GM21423 (cell line): ENCODE results near the gene CAV1.

ENCODE experiments used
- ATAC-seq: cut with Tn5 transposase; IDR thresholded peaks from one replicate; pipeline ENCODE4 v1.9.1; 2021; ENCODE audit warnings: mild to moderate bottlenecking, moderate library complexity; ENCODE audit not compliant: unreplicated experiment

CAV1 gene

GRCh38 chr7:116553168-116553964 lies 28.5 kb downstream of the CAV1 start:
- ATAC-seq: no peak

DNA sequence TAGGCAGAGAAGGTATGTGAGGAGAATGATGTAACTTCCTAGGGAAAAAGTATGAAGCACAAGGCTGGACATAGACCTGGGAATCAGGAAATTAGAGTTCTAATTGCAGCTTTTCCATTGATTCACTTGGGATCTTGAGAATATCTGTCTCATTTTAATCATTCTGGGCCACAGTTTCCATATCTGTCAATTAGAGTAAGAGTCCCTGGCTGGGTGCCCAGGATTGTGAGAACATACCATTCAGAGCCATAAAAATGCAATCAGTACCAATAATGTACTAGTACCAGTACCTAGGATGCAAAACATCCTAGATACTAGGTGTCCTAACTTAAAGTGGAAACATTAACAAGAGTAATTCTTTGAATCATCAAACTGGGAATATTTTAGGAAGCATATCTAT lies 29.6 kb downstream of the CAV1 start:
- no peak for ATAC-seq

DNA sequence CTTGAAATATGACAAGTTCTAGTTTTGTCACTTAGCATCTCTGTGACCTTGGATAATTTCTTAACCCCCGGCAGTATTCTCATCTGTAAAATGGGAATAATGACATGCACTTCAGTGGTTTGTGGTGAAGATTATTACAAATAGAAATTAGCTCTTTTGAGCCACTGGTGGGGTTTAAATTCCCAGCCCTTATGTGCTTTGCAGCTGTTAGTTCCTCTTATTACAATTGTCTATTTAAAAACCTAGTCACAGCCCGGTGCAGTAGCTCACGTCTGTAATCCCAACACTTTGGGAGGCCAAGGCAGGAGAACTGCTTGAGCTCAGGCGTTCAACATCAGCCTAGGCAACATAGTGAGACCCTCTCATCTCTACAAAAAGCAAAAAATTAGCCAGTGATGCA lies 30.1 kb downstream of the CAV1 start:
- ATAC-seq: no peak

GRCh38 chr7:116557066-116557585 lies 32.3 kb downstream of the CAV1 start:
- no peak for ATAC-seq

- ATAC-seq: no peak
Observed at GRCh38 chr7:116557901-116558300, 33.1 kb downstream of the CAV1 start.

DNA sequence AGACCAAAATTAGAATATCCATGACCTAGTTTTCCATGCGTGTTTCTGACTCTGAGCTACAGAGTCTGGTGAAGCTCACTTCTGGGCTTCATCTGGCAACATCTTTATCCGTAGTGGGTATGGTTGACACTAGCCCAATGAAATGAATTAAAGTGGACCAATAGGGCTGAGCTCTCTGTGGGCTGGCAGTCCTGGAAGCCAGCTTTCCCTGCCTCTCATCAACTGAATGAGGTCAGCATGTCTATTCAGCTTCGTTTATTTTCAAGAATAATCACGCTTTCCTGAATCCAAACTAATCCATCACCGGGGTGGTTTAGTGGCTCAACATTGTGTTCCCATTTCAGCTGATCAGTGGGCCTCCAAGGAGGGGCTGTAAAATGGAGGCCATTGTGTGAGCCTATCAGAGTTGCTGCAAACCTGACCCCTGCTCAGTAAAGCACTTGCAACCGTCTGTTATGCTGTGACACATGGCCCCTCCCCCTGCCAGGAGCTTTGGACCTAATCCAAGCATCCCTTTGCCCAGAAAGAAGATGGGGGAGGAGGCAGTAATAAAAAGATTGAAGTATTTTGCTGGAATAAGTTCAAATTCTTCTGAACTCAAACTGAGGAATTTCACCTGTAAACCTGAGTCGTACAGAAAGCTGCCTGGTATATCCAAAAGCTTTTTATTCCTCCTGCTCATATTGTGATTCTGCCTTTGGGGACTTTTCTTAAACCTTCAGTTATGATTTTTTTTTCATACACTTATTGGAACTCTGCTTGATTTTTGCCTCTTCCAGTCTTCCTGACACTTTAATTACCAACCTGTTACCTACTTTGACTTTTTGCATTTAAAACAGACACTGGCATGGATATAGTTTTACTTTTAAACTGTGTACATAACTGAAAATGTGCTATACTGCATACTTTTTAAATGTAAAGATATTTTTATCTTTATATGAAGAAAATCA lies 35.5 kb downstream of the CAV1 start:
- no peak for ATAC-seq

DNA sequence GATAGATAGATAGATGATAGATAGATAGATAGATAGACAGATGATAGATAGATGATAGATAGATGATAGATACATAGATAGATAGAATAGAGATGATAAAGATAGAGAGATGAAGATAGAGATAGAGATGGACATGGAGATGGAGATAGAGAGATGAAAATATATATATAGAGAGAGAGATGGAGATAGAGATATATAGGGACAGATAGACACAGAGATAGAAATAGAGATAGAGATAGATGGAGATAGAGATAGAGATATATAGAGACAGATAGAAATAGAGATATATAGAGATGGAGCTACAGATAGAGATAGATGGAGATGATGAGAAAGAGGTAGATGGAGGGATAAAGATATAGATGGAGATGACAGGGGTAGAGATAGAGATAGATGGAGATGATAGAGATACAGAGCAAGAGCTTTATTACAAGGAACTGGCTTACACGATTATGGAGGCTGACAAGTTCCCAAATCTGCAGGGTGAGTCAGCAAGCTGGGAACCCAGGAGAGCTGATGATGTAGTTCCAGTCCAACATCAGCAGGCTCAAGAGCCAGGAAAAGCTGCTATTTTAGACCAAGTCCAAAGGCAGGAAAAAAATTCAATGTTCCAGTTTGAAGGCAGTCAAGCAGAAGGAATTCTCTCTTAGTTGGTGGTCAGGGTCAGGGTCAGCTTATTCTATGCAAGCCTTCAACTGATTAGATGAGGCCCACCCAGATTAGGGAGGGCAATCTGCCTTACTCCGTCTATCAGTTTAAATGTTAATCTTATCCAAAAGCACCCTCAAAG lies 37.1 kb downstream of the CAV1 start:
- ATAC-seq: no peak

GRCh38 chr7:116562529-116563121 lies 37.8 kb downstream of the CAV1 start:
- ATAC-seq: no peak

- ATAC-seq: no peak
Observed at GRCh38 chr7:116565981-116566380, 41.1 kb downstream of the CAV1 start.

DNA sequence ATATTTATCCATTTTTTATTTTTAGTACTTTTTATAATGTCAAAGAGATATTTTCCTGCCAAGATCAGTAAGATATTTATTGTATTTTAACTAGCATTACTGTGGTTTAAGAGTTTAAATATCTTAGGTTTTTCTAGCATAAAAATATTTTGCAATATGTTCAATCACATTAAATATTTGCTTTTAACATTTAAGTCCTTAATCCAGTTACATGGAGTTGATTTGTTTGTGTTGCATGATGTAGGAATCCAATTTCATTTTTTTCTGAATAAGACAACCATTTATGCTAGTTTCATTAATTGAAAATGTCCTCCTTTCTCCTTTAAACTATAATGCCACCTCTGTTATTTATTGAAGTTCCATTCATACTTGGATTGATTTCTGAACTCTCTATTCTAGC lies 41.8 kb downstream of the CAV1 start:
- ATAC-seq: no peak

DNA sequence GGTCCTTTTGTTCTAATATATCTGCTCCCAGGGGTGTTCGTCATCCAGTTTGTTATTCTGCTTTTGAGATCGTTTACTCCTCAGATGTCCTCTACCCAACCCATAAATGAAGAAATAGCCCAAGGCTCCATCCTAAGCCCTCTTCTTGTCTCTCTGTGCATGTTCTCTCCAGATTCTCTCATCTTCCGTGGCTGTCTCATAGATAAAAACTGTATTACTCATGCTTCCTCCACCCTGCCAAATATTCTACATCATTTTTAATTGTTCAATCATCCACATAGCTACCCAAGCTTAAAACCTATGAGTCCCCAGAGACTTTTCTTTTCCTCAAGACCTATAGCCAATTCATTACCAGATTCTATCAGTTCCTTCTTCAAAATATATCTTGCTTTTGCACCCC lies 44.9 kb downstream of the CAV1 start:
- no peak for ATAC-seq

- no peak for ATAC-seq
Observed at GRCh38 chr7:116570306-116570705, 45.5 kb downstream of the CAV1 start.

- ATAC-seq: no peak
Observed at GRCh38 chr7:116571037-116571436, 46.2 kb downstream of the CAV1 start.

DNA sequence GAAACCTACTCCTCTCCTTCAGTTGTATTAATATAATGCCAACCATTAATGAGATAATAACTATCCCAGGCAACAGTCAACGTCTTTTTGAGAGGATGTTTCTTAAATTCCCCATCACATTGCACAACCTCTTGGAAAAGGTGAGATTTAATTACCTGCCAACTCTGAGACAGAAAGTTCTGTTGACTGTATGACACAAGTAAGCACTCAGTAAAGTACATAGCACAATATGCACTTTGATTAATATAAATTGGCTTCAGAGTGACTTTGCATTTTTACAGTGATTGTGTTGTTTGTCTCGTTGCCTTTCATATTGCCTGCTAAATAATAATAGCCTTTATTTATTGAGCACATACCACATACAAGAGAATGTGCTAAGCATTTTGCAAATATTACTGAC lies 46.7 kb downstream of the CAV1 start:
- ATAC-seq: no peak

DNA sequence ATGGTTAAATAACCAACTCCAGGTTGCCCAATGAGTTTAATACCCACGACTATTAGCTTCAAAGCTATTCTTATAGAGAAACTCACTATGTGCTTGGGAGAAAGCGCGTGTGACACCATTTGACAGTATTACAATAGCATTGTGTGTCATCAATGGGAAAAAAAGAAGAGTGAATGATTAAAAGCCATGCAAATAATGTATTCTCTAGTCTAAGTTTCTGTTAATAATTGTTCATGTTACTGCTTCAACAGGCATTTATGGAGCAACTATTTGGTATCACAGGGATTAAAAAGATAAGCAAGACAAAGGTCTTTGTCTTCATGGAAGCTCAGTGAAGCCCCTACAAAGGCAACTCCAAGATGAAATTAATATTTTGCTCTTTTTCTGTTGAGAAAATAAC lies 47.2 kb downstream of the CAV1 start:
- peak; percentile 31 for ATAC-seq

- no peak for ATAC-seq
Observed at GRCh38 chr7:116573541-116573940, 48.7 kb downstream of the CAV1 start.

DNA sequence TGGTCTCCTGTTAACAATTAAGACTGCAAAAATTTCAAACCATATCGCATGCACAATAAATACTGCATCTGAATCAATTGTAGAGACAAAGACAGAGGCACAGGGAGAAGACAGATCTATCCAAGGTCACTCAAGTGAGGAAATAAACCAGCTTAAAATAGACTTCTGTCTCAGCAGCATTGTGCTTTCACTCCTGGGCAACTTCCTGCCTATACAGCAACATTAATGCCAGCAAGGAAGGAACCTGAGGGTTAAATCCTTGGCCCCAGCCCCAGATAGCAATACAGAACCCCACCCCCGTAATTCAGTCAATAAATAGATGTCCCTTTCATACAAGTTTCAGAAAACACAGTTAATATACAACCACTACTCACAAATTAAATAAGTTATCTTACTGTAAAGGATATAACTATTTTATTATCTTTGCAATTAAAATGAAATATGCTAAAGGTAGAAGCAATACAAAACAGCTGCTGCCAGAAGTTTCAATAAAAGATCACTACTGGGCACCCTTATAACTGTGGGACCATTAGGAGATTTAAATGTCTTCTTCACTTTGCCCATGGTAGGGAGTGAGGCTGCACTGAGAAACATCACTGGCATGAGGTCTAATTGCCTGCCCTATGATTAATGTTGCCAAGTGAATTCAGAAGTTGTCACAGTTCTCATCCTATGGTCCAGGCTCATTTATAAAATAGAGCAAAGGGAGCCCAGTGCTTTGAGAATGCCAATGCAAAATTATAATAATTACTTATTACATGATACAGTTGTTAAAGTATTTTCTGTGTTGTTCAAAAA lies 49.4 kb downstream of the CAV1 start:
- peak; percentile 41 for ATAC-seq

- no peak for ATAC-seq
Observed at GRCh38 chr7:116575853-116576252, 51.0 kb downstream of the CAV1 start.

DNA sequence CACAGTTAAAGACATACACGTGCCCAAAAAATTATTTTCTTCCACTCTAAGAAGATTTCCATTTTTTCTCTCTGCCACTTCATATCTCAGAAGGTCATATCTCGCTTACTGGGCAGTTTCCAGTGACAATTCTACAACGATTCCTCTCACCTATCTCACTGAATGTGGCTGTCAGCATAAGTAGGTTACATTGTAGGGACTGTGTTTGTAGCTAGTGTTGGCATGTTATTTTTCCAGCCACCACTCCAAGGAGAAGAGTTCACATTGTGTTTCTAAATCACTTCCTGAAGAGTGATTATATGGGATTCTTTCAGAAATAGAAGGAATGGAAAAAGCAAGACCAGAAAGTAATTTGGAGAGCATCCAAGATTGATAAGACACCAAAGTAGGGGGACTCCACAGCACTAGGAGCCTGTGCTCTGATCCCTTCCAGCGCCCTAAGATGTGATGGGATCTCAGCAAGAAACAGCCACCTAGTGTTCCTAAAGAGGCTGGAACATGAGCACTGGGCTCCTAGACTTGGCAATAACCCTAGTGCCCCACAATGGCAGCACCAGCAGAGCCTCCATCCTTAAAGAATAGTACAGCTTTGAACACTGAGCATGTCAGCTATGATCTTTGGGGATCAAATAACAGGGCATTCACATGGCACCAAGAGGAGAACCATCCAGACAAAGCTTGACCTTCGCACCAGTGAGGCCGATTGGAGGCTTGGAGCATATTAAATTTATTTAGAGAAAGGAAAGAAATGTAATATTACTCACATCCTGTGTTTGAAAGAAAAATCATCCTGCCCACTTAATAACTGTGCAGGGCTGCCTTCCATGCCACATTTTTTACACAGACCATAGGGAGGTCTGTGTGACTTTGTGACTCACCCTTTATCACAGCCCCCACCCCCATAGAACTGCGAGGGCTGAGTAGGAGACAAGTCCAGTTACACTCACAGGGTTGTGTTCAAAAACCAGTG lies 51.8 kb downstream of the CAV1 start:
- ATAC-seq: no peak
